Body of pancreas (tissue), 4 donors: ENCODE results near the gene BLID.

Experiments used
- POLR2A ChIP-seq, 3 donors: fragments of 450-650 bp; IDR thresholded peaks; one replicate each; pipeline ENCODE4 v1.6.1; 2016; ENCODE audit warnings: antibody characterized with exemption in 3 of 3, mild to moderate bottlenecking in 2 of 3
- TF ChIP-seq, protein P1 (sequence below), 7 experiments: fragments of 450-650 bp in 4 of 7; fragments of 200-600 bp in 3 of 7; sonication (generic) in 3 of 7; IDR thresholded peaks; one replicate each; pipeline ENCODE4 v1.5.1; 2016 to 2019; ENCODE audit warnings: antibody characterized with exemption in 7 of 7

- TF ChIP-seq, protein P1, sequence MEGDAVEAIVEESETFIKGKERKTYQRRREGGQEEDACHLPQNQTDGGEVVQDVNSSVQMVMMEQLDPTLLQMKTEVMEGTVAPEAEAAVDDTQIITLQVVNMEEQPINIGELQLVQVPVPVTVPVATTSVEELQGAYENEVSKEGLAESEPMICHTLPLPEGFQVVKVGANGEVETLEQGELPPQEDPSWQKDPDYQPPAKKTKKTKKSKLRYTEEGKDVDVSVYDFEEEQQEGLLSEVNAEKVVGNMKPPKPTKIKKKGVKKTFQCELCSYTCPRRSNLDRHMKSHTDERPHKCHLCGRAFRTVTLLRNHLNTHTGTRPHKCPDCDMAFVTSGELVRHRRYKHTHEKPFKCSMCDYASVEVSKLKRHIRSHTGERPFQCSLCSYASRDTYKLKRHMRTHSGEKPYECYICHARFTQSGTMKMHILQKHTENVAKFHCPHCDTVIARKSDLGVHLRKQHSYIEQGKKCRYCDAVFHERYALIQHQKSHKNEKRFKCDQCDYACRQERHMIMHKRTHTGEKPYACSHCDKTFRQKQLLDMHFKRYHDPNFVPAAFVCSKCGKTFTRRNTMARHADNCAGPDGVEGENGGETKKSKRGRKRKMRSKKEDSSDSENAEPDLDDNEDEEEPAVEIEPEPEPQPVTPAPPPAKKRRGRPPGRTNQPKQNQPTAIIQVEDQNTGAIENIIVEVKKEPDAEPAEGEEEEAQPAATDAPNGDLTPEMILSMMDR (IDR thresholded peaks at IDR 0.05), result no peak
- TF ChIP-seq POLR2A (IDR thresholded peaks at IDR 0.05), result no peak
Observed at GRCh38 chr11:122108828-122109227, 7.2 kb downstream of the BLID start.
